Neural cell (in vitro differentiated cells): ENCODE measurements around the gene TMEM35B.

ENCODE experiments used
- EP300 ChIP-seq: fragments of 450-650 bp; conservative IDR thresholded peaks from 2 replicates; pipeline ENCODE4 v1.6.1; 2014; ENCODE audit warnings: antibody characterized with exemption, mild to moderate bottlenecking, moderate library complexity; ENCODE audit not compliant: poor library complexity, severe bottlenecking
- EZH2 ChIP-seq: fragments of 200-600, 300-800 bp; shearing (Covaris generic), sonication (generic); IDR thresholded peaks from 2 replicates; pipeline ENCODE4 v1.6.1; 2014; ENCODE audit warnings: antibody characterized with exemption, low read length, borderline replicate concordance, mild to moderate bottlenecking; ENCODE audit not compliant: insufficient read depth, poor library complexity, severe bottlenecking
- TF ChIP-seq, protein P1 (sequence below): fragments of 450-650 bp; IDR thresholded peaks from 2 replicates; pipeline ENCODE4 v1.5.1; 2014; ENCODE audit warnings: antibody characterized with exemption, mild to moderate bottlenecking, moderate library complexity; ENCODE audit not compliant: poor library complexity, severe bottlenecking

DNA sequence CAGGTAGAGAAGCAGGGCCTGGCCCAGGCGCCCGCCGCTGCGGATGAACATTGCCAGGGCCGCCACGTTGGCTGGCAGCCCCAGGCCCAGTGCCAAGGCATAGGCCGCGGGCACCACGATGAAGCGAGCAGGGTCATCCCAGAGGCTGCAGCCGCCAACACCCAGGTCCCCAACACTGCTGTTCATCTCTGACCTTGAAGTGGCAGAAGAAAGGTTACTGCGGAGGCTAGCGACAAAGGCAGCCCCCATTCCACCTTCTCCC is 8.0 kb downstream of the TMEM35B start:
- TF ChIP-seq EZH2 (no peak), EP300 (no peak)
- TF ChIP-seq, protein P1, sequence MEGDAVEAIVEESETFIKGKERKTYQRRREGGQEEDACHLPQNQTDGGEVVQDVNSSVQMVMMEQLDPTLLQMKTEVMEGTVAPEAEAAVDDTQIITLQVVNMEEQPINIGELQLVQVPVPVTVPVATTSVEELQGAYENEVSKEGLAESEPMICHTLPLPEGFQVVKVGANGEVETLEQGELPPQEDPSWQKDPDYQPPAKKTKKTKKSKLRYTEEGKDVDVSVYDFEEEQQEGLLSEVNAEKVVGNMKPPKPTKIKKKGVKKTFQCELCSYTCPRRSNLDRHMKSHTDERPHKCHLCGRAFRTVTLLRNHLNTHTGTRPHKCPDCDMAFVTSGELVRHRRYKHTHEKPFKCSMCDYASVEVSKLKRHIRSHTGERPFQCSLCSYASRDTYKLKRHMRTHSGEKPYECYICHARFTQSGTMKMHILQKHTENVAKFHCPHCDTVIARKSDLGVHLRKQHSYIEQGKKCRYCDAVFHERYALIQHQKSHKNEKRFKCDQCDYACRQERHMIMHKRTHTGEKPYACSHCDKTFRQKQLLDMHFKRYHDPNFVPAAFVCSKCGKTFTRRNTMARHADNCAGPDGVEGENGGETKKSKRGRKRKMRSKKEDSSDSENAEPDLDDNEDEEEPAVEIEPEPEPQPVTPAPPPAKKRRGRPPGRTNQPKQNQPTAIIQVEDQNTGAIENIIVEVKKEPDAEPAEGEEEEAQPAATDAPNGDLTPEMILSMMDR: no peak
